CD4-positive, alpha-beta T cell (primary cell): ENCODE data around the gene ZNF682. TPM values are rescaled to one million over a fixed set of nuclear protein-coding genes. Genes with fewer than 3 reads are reported as not detected.
A peak's percentile ranks its signal among the peaks of the same experiment; 100 is the strongest.
"Not testable (repeated sequence)": the region's sequence is repeated elsewhere in the genome, so short reads cannot be mapped to it uniquely, and the experiment has no call there.

Experiments
- ATAC-seq: fragments of 200-7000 bp; cut with Tn5 transposase; one replicate; pipeline ENCODE4 v1.10.0; 2022; ENCODE audit warnings: mild to moderate bottlenecking; ENCODE audit not compliant: poor library complexity
- CTCF ChIA-PET: fragments of 350-600 bp; sonication (Branson Sonifier 250); formaldehyde crosslinking; loops from one replicate; lab custom pipeline; 2021; ENCODE audit warnings: antibody characterized with exemption, inconsistent platforms; lab: Charles Lee
- POLR2A ChIA-PET: fragments of 350-600 bp; sonication (Branson Sonifier 250); formaldehyde crosslinking; loops from one replicate; lab custom pipeline; 2021; ENCODE audit warnings: antibody characterized with exemption, inconsistent platforms; lab: Charles Lee
- DNase-seq, 14 experiments: peaks; one replicate each; pipeline ENCODE4 v3.0.0-alpha.2; 2013 to 2020; ENCODE audit warnings: mixed read lengths in 2 of 14
- H3K27ac ChIP-seq, 2 donors: one replicate each; pipeline versions ENCODE4 v1.5.1 to v1.7.0; 2013; ENCODE audit warnings: low read length in 2 of 2, low read depth in 1 of 2, mild to moderate bottlenecking in 1 of 2
- H3K27me3 ChIP-seq, 2 experiments: 1 replicate in 1 of 2; 2 replicates in 1 of 2; pipeline versions ENCODE4 v1.6.1 to v1.7.0; 2013; ENCODE audit warnings: low read length in 2 of 2, control low read depth in 1 of 2, mild to moderate bottlenecking in 1 of 2, moderate library complexity in 1 of 2; ENCODE audit not compliant: insufficient read depth in 2 of 2, control insufficient read depth in 1 of 2
- H3K36me3 ChIP-seq: one replicate; pipeline ENCODE4 v1.6.1; 2013; ENCODE audit warnings: low read length, control low read depth; ENCODE audit not compliant: insufficient read depth
- H3K4me1 ChIP-seq: one replicate; pipeline ENCODE4 v1.6.1; 2013; ENCODE audit warnings: low read length, control low read depth; ENCODE audit not compliant: insufficient read depth
- H3K4me3 ChIP-seq: one replicate; pipeline ENCODE4 v1.5.1; 2013; ENCODE audit warnings: mild to moderate bottlenecking, low read length, moderate library complexity
- H3K9me3 ChIP-seq, 2 experiments: 1 replicate in 1 of 2; 2 replicates in 1 of 2; pipeline versions ENCODE4 v1.6.1 to v1.7.0; 2013; ENCODE audit warnings: low read length in 2 of 2, mild to moderate bottlenecking in 2 of 2, control low read depth in 1 of 2, moderate library complexity in 1 of 2; ENCODE audit not compliant: control insufficient read depth in 1 of 2, insufficient read depth in 1 of 2
- H3K27ac Mint-ChIP-seq: one replicate; pipeline ENCODE4 v1.8.0; 2020; ENCODE audit warnings: mixed read lengths
- H3K27me3 Mint-ChIP-seq: one replicate; pipeline ENCODE4 v1.8.0; 2021; ENCODE audit warnings: mixed read lengths
- H3K36me3 Mint-ChIP-seq: one replicate; pipeline ENCODE4 v1.8.0; 2021; ENCODE audit warnings: low read depth, mixed read lengths
- H3K4me1 Mint-ChIP-seq: one replicate; pipeline ENCODE4 v1.8.0; 2021; ENCODE audit warnings: low read depth, mixed read lengths
- H3K4me3 Mint-ChIP-seq: one replicate; pipeline ENCODE4 v1.8.0; 2020; ENCODE audit warnings: mild to moderate bottlenecking, mixed read lengths
- H3K9me3 Mint-ChIP-seq: one replicate; pipeline ENCODE4 v1.8.0; 2020; ENCODE audit warnings: mixed read lengths
- CTCF ChIP-seq: fragments of 200-600 bp; IDR thresholded peaks from one replicate; pipeline ENCODE4 v1.8.0; 2022; ENCODE audit warnings: antibody characterized with exemption, mild to moderate bottlenecking
- intact Hi-C, 2 experiments: fragments of 100-400 bp; cut with DNase I in 1 of 2; cut with micrococcal nuclease in 1 of 2; formaldehyde crosslinking; loops; one replicate each; pipeline versions ENCODE4 v1.15.1 to v1.9.0; 2023 to 2025; cut with DNase I, micrococcal nuclease
- total RNA-seq, 174 experiments: library from RNA in 2 of 174; stranded (reverse) in 2 of 174; gene quantifications; one replicate each; pipeline ENCODE4 v1.2.3 and lab custom pipeline; 2021 to 2026

Gene ZNF682
- total RNA-seq, 2 experiments from 2014 or later, result 12.5 to 16.0 TPM

DNA sequence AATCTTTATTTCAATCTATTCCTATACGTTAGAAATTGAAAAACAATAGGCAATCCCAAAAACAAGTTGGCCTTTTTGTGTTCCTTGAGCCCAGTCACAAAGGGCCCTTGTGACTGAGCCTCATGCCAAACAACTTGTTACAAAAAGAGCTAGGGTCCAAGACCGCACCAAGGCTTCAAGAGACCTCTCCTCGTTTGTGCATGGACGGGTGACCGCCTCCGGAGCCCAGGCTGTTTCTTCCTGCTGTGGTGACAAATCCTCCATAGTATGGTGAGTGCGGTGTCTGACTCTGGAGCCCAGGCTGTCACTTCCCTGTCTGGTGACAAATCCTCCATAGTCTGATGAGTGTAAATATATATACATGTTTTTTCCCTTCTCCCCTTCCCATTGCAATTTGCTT, 74.9 kb downstream of the ZNF682 start:
- Mint-ChIP-seq H3K27me3 (no peaks in the 10 kb centered on the region), H3K27ac (no peak overlapping the region), H3K9me3 (peaks cover 17% of the 10 kb centered on the region), H3K4me1 (no peaks in the 10 kb centered on the region), H3K4me3 (no peak overlapping the region), H3K36me3 (peaks cover 10% of the 10 kb centered on the region)
- no peaks in the 10 kb centered on the region for H3K36me3 ChIP-seq
- DNase-seq, result no peak
- no peaks in the 10 kb centered on the region for H3K27me3 ChIP-seq
- H3K27ac ChIP-seq, result no peak overlapping the region
- ATAC-seq, result no peak
- ChIA-PET CTCF (no interaction called here), POLR2A (interaction anchor here (0.6 kb wide), 1 partner anchor 269 kb away, joined by 3 read pairs; no protein-coding TSS in a partner anchor)
- H3K4me1 ChIP-seq, result no peaks in the 10 kb centered on the region
- intact Hi-C loops, result no loop called here
- H3K9me3 ChIP-seq, result peaks cover 20 to 30% of the 10 kb centered on the region in 2 experiments
- no peak for TF ChIP-seq CTCF
- no peak overlapping the region for H3K4me3 ChIP-seq

GRCh38 chr19:19959151-19959799, 80.0 kb downstream of the ZNF682 start:
- not testable (repeated sequence) for H3K4me3 ChIP-seq, H3K4me3 Mint-ChIP-seq, H3K27ac ChIP-seq, H3K9me3 ChIP-seq, H3K27me3 Mint-ChIP-seq, H3K4me1 ChIP-seq, H3K27me3 ChIP-seq, H3K9me3 Mint-ChIP-seq, H3K36me3 ChIP-seq, ATAC-seq, H3K4me1 Mint-ChIP-seq, H3K36me3 Mint-ChIP-seq, H3K27ac Mint-ChIP-seq
- intact Hi-C loops, result loop anchor here (1.0 to 5.0 kb wide), 5 partner anchors 212 to 427 kb away; partner anchors contain the start of genes LPAR2 (in 1 of the 2) and ZNF101 (in 1 of the 2)
- POLR2A ChIA-PET, result interaction anchor here (1.0 to 1.7 kb wide), 3 partner anchors 183 to 427 kb away, joined by 3 to 5 read pairs (median 5); partner anchors contain the start of gene ZNF101
- CTCF ChIA-PET, result interaction anchor here (1.8 kb wide), 1 partner anchor 427 kb away, joined by 11 read pairs; no protein-coding TSS in a partner anchor
- peak; percentile 44 to 74 (median 60) for DNase-seq
- TF ChIP-seq CTCF, result peak; percentile 74

- CTCF ChIA-PET, result interaction anchor here (1.8 kb wide), 1 partner anchor 426 kb away, joined by 11 read pairs; no protein-coding TSS in a partner anchor
- POLR2A ChIA-PET, H3K36me3 Mint-ChIP-seq, H3K27ac ChIP-seq, H3K27me3 Mint-ChIP-seq, H3K4me1 ChIP-seq, H3K9me3 ChIP-seq, H3K27ac Mint-ChIP-seq, DNase-seq, H3K4me3 ChIP-seq, H3K4me1 Mint-ChIP-seq, H3K27me3 ChIP-seq, H3K9me3 Mint-ChIP-seq, ATAC-seq, H3K4me3 Mint-ChIP-seq, H3K36me3 ChIP-seq: not testable (repeated sequence)
- intact Hi-C loops, result loop anchor here (2.0 to 5.0 kb wide), 4 partner anchors 210 to 330 kb away; partner anchors contain the start of genes LPAR2 (in 1 of the 2) and ZNF101 (in 1 of the 2)
Measured at GRCh38 chr19:19957766-19958165, 81.5 kb downstream of the ZNF682 start.
